GM12892 (cell line): ENCODE results near the gene ARHGAP9. TPM values are rescaled to one million over a fixed set of nuclear protein-coding genes. Genes with fewer than 3 reads are reported as not detected.

ENCODE experiments used
- DNase-seq: peaks from one replicate; pipeline ENCODE4 v3.0.0; 2011; ENCODE audit not compliant: insufficient read length
- FAIRE-seq: peaks from 2 replicates; lab custom pipeline; 2011; peaks lifted over from hg19 to GRCh38; lab: Jason Lieb, UNC
- POLR2A ChIP-seq: IDR thresholded peaks from 2 replicates; pipeline ENCODE4 v1.6.1; 2011; ENCODE audit warnings: low read depth, low read length, control low read depth
- POLR2AphosphoS5 ChIP-seq: IDR thresholded peaks from 2 replicates; pipeline ENCODE4 v1.6.1; 2011; ENCODE audit warnings: low read depth, low read length, control low read depth
- TAF1 ChIP-seq: IDR thresholded peaks from 2 replicates; pipeline ENCODE4 v1.6.1; 2011; ENCODE audit warnings: low read depth, mild to moderate bottlenecking, control low read depth, low read length, borderline replicate concordance
- polyA plus RNA-seq: library from polyadenylated mRNA; unstranded; fragments of >200 nt; gene quantifications from one replicate; pipeline ENCODE4 v1.2.1, GENCODE V29; 2012; ENCODE audit warnings: missing spikeins, inconsistent platforms; ENCODE audit not compliant: missing spikeins

ARHGAP9 gene
- polyA plus RNA-seq = 55.0 TPM

- TF ChIP-seq POLR2A (peak; percentile 58), TAF1 (no peak)
- peak; percentile 88 for FAIRE-seq
- DNase-seq = no peak
These were observed at the start of gene ARHGAP9 for GRCh38 chr12:57479376-57480115. Gene ARHGAP9 (minus strand): TSS chr12:57479866. CDS start chr12:57479406, 460 bp downstream.

GRCh38 chr12:57528831-57529555 is 49.3 kb upstream of the ARHGAP9 start:
- DNase-seq (no peak), FAIRE-seq (no peak)
- TF ChIP-seq POLR2AphosphoS5 (no peak), TAF1 (no peak), POLR2A (no peak)

GRCh38 chr12:57528176-57528575 is 48.5 kb upstream of the ARHGAP9 start:
- no peak for DNase-seq
- no peak for TF ChIP-seq POLR2AphosphoS5
- no peak for TF ChIP-seq TAF1
- TF ChIP-seq POLR2A = no peak
- FAIRE-seq = no peak

DNA sequence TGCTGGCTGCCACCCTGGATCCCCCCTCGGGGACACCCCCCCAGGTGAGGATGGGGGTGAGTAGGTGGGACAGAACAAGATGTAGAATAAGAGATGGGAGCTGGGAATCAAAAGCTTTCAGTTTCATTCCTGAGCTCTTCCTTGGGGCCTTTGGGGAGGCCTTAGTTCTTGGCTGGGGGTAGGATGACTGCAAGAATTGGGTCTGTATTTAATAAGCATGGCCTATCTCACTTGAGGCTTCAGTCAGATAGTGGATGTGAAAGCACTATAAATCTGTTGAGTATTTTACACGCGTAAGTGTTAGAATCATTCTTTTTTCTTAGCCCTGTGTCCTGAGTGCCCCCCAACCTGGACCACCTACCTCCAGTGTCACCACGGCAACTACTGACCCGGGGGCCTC is 47.5 kb upstream of the ARHGAP9 start:
- no peak for FAIRE-seq
- no peak for DNase-seq
- TF ChIP-seq POLR2AphosphoS5 = no peak
- no peak for TF ChIP-seq TAF1
- no peak for TF ChIP-seq POLR2A

DNA sequence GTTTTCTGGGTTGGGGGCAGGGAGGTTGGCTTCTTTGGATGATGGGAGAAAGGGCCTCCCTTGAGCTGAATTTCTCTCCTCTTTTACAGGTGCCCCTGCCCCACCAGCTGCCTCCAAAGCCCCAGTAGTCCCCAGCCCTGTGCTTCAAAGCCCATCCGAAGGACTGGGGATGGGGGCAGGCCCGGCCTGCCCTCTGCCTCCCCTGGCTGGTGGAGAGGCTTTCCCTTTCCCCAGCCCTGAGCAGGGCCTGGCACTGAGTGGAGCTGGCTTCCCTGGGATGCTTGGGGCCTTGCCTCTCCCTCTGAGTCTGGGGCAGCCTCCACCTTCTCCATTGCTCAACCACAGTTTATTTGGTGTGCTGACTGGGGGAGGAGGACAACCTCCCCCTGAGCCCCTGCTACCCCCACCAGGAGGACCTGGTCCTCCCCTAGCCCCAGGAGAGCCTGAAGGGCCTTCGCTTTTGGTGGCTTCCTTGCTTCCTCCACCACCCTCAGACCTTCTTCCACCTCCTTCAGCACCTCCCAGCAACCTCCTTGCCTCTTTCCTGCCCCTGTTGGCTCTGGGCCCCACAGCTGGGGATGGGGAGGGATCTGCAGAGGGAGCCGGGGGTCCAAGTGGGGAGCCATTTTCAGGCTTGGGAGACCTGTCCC is 46.9 kb upstream of the ARHGAP9 start:
- DNase-seq (no peak), FAIRE-seq (no peak)
- no peak for TF ChIP-seq TAF1
- TF ChIP-seq POLR2A = no peak
- no peak for TF ChIP-seq POLR2AphosphoS5

GRCh38 chr12:57525615-57526383 is 46.1 kb upstream of the ARHGAP9 start:
- TF ChIP-seq POLR2AphosphoS5 (no peak), TAF1 (no peak)
- DNase-seq (no peak), FAIRE-seq (no peak)

DNA sequence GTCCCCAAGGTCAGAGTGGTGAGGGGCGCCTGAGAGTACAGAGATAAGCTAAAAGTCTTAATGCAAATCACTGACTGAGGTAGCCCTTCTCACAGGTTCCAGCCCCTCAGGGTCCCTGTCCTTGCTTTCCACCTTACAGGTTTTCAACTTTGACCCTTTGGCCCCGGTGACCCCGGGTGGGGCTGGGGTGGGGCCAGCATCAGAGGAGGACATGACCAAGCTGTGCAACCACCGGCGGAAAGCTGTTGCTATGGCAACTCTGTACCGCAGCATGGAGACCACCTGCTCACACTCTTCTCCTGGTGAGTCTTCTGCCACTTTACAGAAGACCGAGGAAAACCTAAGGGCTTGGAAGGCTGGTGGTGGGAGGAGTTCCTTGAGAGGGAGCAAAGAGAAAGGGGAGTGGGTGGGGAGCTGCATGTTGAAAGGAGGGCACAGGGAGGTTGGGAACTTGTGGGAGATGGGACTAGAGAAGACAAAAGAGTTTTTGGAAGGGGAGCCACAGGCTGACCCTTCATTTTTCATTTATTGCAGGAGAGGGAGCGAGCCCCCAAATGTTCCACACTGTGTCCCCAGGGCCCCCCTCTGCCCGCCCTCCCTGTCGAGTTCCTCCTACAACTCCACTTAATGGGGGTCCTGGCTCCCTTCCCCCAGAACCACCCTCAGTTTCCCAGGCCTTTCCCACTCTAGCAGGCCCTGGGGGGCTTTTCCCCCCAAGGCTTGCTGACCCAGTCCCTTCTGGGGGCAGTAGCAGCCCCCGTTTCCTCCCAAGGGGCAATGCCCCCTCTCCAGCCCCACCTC is 45.3 kb upstream of the ARHGAP9 start:
- no peak for DNase-seq
- no peak for TF ChIP-seq POLR2AphosphoS5
- FAIRE-seq = no peak

- TF ChIP-seq POLR2A = no peak
- TF ChIP-seq POLR2AphosphoS5 = 0 out of 2 replicates have a peak, but pooled peaks have one; percentile 9
- FAIRE-seq (no peak), DNase-seq (no peak)
These were observed 44.3 kb upstream of the ARHGAP9 start for GRCh38 chr12:57523706-57524614.

- no peak for TF ChIP-seq POLR2AphosphoS5
- TF ChIP-seq POLR2A = peak; percentile 55; the same call in 1 of the 2 replicates
- TF ChIP-seq TAF1 = no peak
- FAIRE-seq = peak; percentile 72
- no peak for DNase-seq
These were observed 43.4 kb upstream of the ARHGAP9 start for GRCh38 chr12:57522887-57523705.
